Measurements from ENCODE around the gene FN1. TPM values are rescaled to one million over a fixed set of nuclear protein-coding genes. Genes with fewer than 3 reads are reported as not detected.

The FN1 gene
- polyA plus RNA-seq, 2 of the 4 experiments (the other 2 are of a cell fraction) = 203 to 500 TPM

- DNase-seq (ENCODE audit: low read depth in 1 of 2, low spot score in 1 of 2) = no peak
- peak in 1 of 2 experiments; percentile 27; a peak in 1 of 6 replicates for ATAC-seq
- H3K27ac ChIP-seq = no peak overlapping the region
- H3K4me2 ChIP-seq = no peak overlapping the region
- no peak for FAIRE-seq
- CTCF ChIA-PET = interaction anchor here (0.5 kb wide), 1 partner anchor 23 kb away, joined by 3 read pairs; no protein-coding TSS in a partner anchor
- H3K9me3 ChIP-seq = no peaks in the 10 kb centered on the region
- POLR2A ChIA-PET = no interaction called here
- H3K4me3 ChIP-seq = no peak overlapping the region
- WGBS (ENCODE audit: missing lambda C conversion rate) = 92% methylated on average over 8 of the region's 8 CpGs
- no peak for TF ChIP-seq FOSB (CRISPR knock-in tag; IDR thresholded peaks at IDR 0.05)
- TF ChIP-seq SMC3 (IDR thresholded peaks at IDR 0.05) = no peak
- TF ChIP-seq RAD21 (conservative IDR thresholded peaks at IDR 0.05 in 1 of 2, IDR thresholded peaks at IDR 0.05 in 1 of 2) = no peak
- no peak for TF ChIP-seq GATA3 (IDR thresholded peaks at IDR 0.05; ENCODE audit: borderline replicate concordance)
- H3K4me1 ChIP-seq = peaks cover 2% of the 10 kb centered on the region; the same call in 2 of the 3 replicates
Measured at GRCh38 chr2:215404348-215405012, 31.4 kb downstream of the FN1 start.

DNA sequence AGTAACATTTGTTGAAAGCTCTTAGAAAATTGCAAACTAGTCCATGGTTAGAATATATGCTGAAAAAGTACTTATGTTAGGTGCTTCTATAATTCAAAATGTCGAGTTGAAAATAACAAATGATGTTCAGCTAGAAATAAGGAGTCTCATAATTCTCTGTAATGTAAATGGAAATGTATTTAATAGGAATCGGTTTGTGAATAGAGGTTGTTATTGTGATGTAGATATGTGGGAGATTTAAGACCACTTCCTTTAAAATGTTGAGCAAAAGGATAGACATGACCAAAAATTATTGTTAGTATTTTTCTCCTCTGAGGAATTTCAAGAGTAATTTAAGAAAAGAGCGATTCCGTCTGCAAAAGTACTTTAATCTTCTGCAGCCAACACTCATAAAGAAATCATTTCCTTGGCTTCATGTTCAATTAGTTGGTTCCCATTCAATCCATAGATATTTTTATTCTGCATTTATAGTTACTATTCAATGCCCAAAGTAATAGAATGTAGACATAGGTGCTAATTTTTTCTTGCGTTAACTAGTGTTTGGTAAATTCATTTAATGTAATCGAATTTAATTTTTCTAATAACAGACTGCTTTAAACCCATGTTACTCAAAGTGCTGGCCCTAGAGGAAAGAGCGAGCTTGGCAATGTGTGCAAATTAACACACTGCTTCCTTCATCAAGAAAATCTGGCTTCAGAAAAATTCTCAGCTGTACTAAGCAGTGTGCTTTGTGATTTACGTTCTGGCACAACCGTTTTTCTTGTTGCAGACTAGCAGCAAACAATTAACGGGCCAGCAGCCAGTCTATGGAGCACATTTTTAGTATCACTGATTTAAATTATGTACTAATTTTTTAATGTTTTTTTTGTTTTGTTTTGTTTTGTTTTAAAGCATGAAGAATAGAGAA lies 32.2 kb downstream of the FN1 start:
- no peak for FAIRE-seq
- TF ChIP-seq FOXS1 (CRISPR knock-in tag; IDR thresholded peaks at IDR 0.05) = no peak
- no peak for TF ChIP-seq HEYL (CRISPR knock-in tag; IDR thresholded peaks at IDR 0.05)
- TF ChIP-seq NPAS2 (CRISPR knock-in tag; IDR thresholded peaks at IDR 0.05; ENCODE audit: borderline replicate concordance) = no peak
- no peak for TF ChIP-seq RARB (CRISPR knock-in tag; IDR thresholded peaks at IDR 0.05)
- no peak for TF ChIP-seq RFX5 (IDR thresholded peaks at IDR 0.05)

GRCh38 chr2:215401896-215402379 lies 33.9 kb downstream of the FN1 start:
- POLR2A ChIA-PET = no interaction called here
- ATAC-seq (no peak), DNase-seq (ENCODE audit: low read depth in 1 of 2, low spot score in 1 of 2) (no peak), FAIRE-seq (no peak)
- TF ChIP-seq ZFP36 (IDR thresholded peaks at IDR 0.05; ENCODE audit: borderline replicate concordance, partially characterized antibody) (no peak), HDAC2 (IDR thresholded peaks at IDR 0.05) (no peak), ZSCAN20 (CRISPR knock-in tag; IDR thresholded peaks at IDR 0.05) (no peak), HOXB13 (CRISPR knock-in tag; IDR thresholded peaks at IDR 0.05; ENCODE audit: low read depth) (no peak), JUN (IDR thresholded peaks at IDR 0.05) (no peak), RFX5 (IDR thresholded peaks at IDR 0.05) (no peak), RNF2 (IDR thresholded peaks at IDR 0.05; ENCODE audit: borderline replicate concordance, low read depth) (no peak), NFE2L2 (conservative IDR thresholded peaks at IDR 0.05; ENCODE audit: low read length) (no peak), MYC (IDR thresholded peaks at IDR 0.05; ENCODE audit: borderline replicate concordance, low read length) (no peak), KDM5A (IDR thresholded peaks at IDR 0.05) (no peak), POLR2A (IDR thresholded peaks at IDR 0.05; ENCODE audit: low read length) (no peak)
- TF ChIP-seq, protein P1, sequence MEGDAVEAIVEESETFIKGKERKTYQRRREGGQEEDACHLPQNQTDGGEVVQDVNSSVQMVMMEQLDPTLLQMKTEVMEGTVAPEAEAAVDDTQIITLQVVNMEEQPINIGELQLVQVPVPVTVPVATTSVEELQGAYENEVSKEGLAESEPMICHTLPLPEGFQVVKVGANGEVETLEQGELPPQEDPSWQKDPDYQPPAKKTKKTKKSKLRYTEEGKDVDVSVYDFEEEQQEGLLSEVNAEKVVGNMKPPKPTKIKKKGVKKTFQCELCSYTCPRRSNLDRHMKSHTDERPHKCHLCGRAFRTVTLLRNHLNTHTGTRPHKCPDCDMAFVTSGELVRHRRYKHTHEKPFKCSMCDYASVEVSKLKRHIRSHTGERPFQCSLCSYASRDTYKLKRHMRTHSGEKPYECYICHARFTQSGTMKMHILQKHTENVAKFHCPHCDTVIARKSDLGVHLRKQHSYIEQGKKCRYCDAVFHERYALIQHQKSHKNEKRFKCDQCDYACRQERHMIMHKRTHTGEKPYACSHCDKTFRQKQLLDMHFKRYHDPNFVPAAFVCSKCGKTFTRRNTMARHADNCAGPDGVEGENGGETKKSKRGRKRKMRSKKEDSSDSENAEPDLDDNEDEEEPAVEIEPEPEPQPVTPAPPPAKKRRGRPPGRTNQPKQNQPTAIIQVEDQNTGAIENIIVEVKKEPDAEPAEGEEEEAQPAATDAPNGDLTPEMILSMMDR (IDR thresholded peaks at IDR 0.05) = no peak
- TF ChIP-seq, protein P2, sequence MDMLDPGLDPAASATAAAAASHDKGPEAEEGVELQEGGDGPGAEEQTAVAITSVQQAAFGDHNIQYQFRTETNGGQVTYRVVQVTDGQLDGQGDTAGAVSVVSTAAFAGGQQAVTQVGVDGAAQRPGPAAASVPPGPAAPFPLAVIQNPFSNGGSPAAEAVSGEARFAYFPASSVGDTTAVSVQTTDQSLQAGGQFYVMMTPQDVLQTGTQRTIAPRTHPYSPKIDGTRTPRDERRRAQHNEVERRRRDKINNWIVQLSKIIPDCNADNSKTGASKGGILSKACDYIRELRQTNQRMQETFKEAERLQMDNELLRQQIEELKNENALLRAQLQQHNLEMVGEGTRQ (IDR thresholded peaks at IDR 0.05) = no peak
- TF ChIP-seq, protein P3, sequence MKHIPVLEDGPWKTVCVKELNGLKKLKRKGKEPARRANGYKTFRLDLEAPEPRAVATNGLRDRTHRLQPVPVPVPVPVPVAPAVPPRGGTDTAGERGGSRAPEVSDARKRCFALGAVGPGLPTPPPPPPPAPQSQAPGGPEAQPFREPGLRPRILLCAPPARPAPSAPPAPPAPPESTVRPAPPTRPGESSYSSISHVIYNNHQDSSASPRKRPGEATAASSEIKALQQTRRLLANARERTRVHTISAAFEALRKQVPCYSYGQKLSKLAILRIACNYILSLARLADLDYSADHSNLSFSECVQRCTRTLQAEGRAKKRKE (CRISPR knock-in tag; IDR thresholded peaks at IDR 0.05; ENCODE audit: low read depth) = no peak
- WGBS (ENCODE audit: missing lambda C conversion rate) = 91% methylated on average over 3 of the region's 3 CpGs
- no peak overlapping the region for H3K4me3 ChIP-seq
- H3K27ac ChIP-seq = no peak overlapping the region
- no peaks in the 10 kb centered on the region for H3K9me3 ChIP-seq
- H3K4me2 ChIP-seq = no peak overlapping the region
- peaks cover 21% of the 10 kb centered on the region for H3K4me1 ChIP-seq
- CTCF ChIA-PET = no interaction called here

More for the DNA sequence above, 32.2 kb downstream of the FN1 start:
- no peak overlapping the region for H3K27ac ChIP-seq
- CTCF ChIA-PET = no interaction called here
- no peak for DNase-seq (ENCODE audit: low read depth in 1 of 2, low spot score in 1 of 2)
- peaks cover 3% of the 10 kb centered on the region for H3K4me1 ChIP-seq
- ATAC-seq = no peak
- POLR2A ChIA-PET = no interaction called here
- no peak overlapping the region for H3K4me3 ChIP-seq
- H3K4me2 ChIP-seq = no peak overlapping the region
- H3K9me3 ChIP-seq = no peaks in the 10 kb centered on the region
- 84% methylated on average over 10 of the region's 10 CpGs for WGBS (ENCODE audit: missing lambda C conversion rate)

Measured in A549 (cell line).